Activated naive CD4-positive, alpha-beta T cell treated with anti-CD3 and anti-CD28 coated beads, Interleukin-2, amount 10 ng/mL, durations not matched to agents 7 days and 5 days (primary cell): ENCODE results near the gene UQCR10.

Experiments used
- CTCF ChIA-PET: fragments of 350-600 bp; sonication (Branson Sonifier 250); formaldehyde crosslinking; loops from one replicate; lab custom pipeline; 2021; ENCODE audit warnings: antibody characterized with exemption; lab: Charles Lee
- DNase-seq: peaks from one replicate; pipeline ENCODE4 v3.0.0-alpha.2; 2020
- H3K27ac Mint-ChIP-seq: one replicate; pipeline ENCODE4 v1.8.0; 2021; ENCODE audit warnings: mild to moderate bottlenecking, moderate library complexity, mixed read lengths
- H3K27me3 Mint-ChIP-seq: one replicate; pipeline ENCODE4 v1.8.0; 2021; ENCODE audit warnings: mild to moderate bottlenecking, mixed read lengths
- H3K36me3 Mint-ChIP-seq: one replicate; pipeline ENCODE4 v1.8.0; 2021; ENCODE audit warnings: mixed read lengths
- H3K4me1 Mint-ChIP-seq: one replicate; pipeline ENCODE4 v1.8.0; 2021; ENCODE audit warnings: mixed read lengths
- H3K4me3 Mint-ChIP-seq: one replicate; pipeline ENCODE4 v1.8.0; 2021; ENCODE audit warnings: mild to moderate bottlenecking, moderate library complexity, mixed read lengths
- H3K9me3 Mint-ChIP-seq: one replicate; pipeline ENCODE4 v1.8.0; 2021; ENCODE audit warnings: mixed read lengths

UQCR10 gene

DNA sequence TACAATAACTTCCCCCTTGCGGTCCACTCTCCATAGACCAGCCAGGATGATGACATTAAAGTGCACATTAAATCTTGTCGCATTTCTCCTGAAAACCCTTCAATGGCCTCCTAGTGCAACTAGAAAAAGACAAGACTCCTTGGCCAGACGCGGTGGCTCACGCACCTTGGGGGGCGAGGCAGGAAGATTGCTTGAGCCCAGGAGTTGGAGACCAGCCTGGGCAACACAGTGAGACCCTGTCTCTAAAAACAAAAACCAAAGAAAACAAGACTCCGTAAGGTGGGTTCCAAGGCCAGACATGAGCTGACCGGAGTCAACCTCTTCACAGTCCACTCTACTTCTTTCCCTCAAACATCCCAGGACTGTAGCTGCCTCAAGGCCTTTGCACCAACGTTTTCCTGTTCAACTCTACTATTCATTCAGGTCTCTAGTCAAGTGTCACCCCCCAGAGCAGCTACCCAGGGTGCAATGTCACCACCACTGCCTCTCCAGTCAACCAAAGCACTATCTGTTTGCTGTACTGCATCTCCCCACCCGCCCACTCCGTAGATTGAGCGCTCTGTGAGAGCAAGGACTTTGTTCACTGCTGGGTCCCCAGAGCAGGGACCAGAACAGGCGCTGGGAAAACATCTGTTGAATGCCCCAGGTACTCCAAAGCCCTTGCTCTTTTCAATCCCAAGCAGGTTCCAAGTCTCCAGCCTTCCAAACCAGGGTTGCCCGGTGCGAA is 1.1 kb upstream of the UQCR10 start:
- DNase-seq: peak; percentile 41
- H3K27me3 Mint-ChIP-seq: no peaks in the 10 kb centered on the region
- H3K4me3 Mint-ChIP-seq: peak overlapping the region; percentile 99
- H3K27ac Mint-ChIP-seq: peak overlapping the region; percentile 91
- H3K36me3 Mint-ChIP-seq: peaks cover 20% of the 10 kb centered on the region
- CTCF ChIA-PET: interaction anchor here (1.1 to 1.4 kb wide), 3 partner anchors 12 to 239 kb away, joined by 3 to 5 read pairs (median 3); no protein-coding TSS in a partner anchor
- peaks cover 39% of the 10 kb centered on the region for H3K4me1 Mint-ChIP-seq
- H3K9me3 Mint-ChIP-seq: no peaks in the 10 kb centered on the region

GRCh38 chr22:29766632-29767170 is 468 bp upstream of the UQCR10 start, which contains the start of gene ZMAT5:
Gene ZMAT5, minus strand, starts transcription at chr22:29767007. Its CDS starts 18,463 bp downstream, at chr22:29748544.
- peak within 1 kb of the TSS; percentile 99 for H3K4me3 Mint-ChIP-seq
- DNase-seq: peak; percentile 97
- CTCF ChIA-PET: interaction anchor here (1.1 to 1.4 kb wide), 3 partner anchors 13 to 238 kb away, joined by 3 to 5 read pairs (median 3); no protein-coding TSS in a partner anchor
- no peaks in the 10 kb centered on the region for H3K27me3 Mint-ChIP-seq
- H3K36me3 Mint-ChIP-seq: peaks cover 20% of the 10 kb centered on the region
- peaks cover 39% of the 10 kb centered on the region for H3K4me1 Mint-ChIP-seq
- H3K9me3 Mint-ChIP-seq: no peaks in the 10 kb centered on the region
- peak within 1 kb of the TSS; percentile 91 for H3K27ac Mint-ChIP-seq

DNA sequence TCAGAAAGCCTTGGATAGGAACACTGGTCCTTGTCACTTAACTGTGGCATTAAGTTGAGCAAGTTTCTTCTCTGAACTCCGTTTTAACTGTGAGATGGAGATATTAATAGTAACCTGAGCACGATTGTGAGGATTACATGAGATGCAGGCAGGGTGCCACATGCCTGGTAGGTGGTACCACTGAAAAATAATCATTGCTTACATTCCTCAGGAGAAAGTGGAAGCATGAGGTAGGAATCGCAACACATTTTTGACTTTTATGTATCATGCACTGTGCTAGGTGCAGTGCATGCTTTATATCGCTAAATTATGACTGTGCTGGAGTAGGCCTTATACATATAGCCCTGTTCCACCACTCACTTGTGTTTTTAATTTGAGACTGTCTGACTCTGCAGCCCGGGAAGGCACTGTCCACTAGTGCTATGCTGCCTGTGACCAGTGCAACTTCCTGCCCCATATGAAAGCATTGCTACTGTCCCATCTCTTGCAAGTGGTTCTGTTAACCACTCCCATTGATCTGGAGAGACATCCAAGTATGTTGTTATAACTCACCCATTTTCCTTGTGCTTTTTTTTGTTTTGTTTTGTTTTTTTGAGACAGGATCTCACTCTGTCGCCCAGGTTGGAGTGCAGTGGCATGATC is 1.0 kb downstream of the UQCR10 start:
- CTCF ChIA-PET: no interaction called here

DNA sequence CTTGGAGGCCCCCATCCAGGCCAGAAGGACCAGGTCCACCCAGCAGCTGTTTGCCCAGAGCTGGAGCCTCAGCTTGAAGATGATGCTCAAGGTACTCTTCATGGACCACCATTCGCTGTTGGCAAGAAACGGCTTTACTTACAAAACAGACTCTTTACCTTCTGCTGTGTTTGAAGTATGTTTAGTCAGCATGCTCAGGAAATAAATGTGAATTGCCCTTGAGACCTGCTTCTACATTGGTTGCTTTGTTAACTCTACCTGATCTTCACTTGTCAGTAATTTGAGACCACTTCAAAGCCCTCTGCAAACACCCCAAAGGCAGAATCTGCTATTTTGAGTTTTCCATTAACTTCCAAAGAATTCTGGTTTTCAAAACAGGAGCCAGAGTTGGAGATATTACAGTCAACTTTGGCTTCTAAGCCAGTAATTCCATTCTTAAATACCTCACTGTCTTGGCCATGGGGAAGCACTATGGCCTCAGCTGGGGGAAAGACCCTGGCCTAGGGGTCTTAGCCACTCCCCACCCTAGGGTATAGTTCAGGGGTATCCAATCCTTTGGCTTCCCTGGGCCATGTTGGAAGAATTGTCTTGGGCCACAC is 2.7 kb downstream of the UQCR10 start:
- H3K4me1 Mint-ChIP-seq: peaks cover 37% of the 10 kb centered on the region
- no peak overlapping the region for H3K4me3 Mint-ChIP-seq
- CTCF ChIA-PET: interaction anchor here (1.5 kb wide), 1 partner anchor 12 kb away, joined by 3 read pairs; no protein-coding TSS in a partner anchor
- DNase-seq: no peak
- H3K9me3 Mint-ChIP-seq: no peaks in the 10 kb centered on the region
- H3K36me3 Mint-ChIP-seq: peaks cover 24% of the 10 kb centered on the region
- no peak overlapping the region for H3K27ac Mint-ChIP-seq
- no peaks in the 10 kb centered on the region for H3K27me3 Mint-ChIP-seq

More for the DNA sequence above, 1.0 kb downstream of the UQCR10 start:
- H3K36me3 Mint-ChIP-seq: peaks cover 24% of the 10 kb centered on the region
- peaks cover 39% of the 10 kb centered on the region for H3K4me1 Mint-ChIP-seq
- peak overlapping the region; percentile 91 for H3K27ac Mint-ChIP-seq
- no peak for DNase-seq
- no peaks in the 10 kb centered on the region for H3K27me3 Mint-ChIP-seq
- H3K9me3 Mint-ChIP-seq: no peaks in the 10 kb centered on the region
- peak overlapping the region; percentile 99 for H3K4me3 Mint-ChIP-seq

- H3K27me3 Mint-ChIP-seq: no peaks in the 10 kb centered on the region
- peaks cover 23% of the 10 kb centered on the region for H3K36me3 Mint-ChIP-seq
- CTCF ChIA-PET: interaction anchor here (0.8 to 1.0 kb wide), 2 partner anchors 71 to 306 kb away, joined by 3 read pairs; no protein-coding TSS in a partner anchor
- H3K4me3 Mint-ChIP-seq: no peak overlapping the region
- H3K4me1 Mint-ChIP-seq: peaks cover 17% of the 10 kb centered on the region
- DNase-seq: no peak
- no peak overlapping the region for H3K27ac Mint-ChIP-seq
- H3K9me3 Mint-ChIP-seq: no peaks in the 10 kb centered on the region
Measured at GRCh38 chr22:29772170-29772641, 5.0 kb downstream of the UQCR10 start.

GRCh38 chr22:29773233-29773632 is 6.1 kb downstream of the UQCR10 start:
- Mint-ChIP-seq H3K27ac (no peak overlapping the region), H3K27me3 (peaks cover 4% of the 10 kb centered on the region), H3K4me3 (no peak overlapping the region), H3K9me3 (no peaks in the 10 kb centered on the region), H3K4me1 (peaks cover 11% of the 10 kb centered on the region), H3K36me3 (peaks cover 19% of the 10 kb centered on the region)
- DNase-seq: no peak
- CTCF ChIA-PET: interaction anchor here (1.0 to 1.1 kb wide), 2 partner anchors 72 to 232 kb away, joined by 3 read pairs; no protein-coding TSS in a partner anchor

DNA sequence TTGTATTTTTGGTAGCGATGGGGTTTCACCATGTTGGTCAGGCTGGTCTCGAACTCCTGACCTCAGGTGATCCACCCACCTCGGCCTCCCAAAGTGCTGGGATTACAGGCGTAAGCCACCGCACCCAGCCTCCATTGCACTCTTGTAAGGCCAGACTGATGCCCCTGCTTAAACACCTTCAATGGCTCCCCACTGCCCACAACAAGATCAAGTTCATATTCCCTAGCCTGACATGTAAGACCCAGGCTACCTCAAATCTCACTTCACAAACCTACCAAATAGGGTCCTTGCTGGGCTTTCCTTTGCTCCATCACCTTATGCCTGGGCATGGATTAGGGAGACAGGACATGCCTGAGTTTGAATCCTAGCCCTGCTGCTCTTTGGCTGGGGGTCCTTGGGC is 13.1 kb downstream of the UQCR10 start:
- no peaks in the 10 kb centered on the region for H3K36me3 Mint-ChIP-seq
- no peaks in the 10 kb centered on the region for H3K4me1 Mint-ChIP-seq
- H3K4me3 Mint-ChIP-seq: no peak overlapping the region
- CTCF ChIA-PET: no interaction called here
- no peaks in the 10 kb centered on the region for H3K9me3 Mint-ChIP-seq
- H3K27ac Mint-ChIP-seq: no peak overlapping the region
- H3K27me3 Mint-ChIP-seq: peaks cover 10% of the 10 kb centered on the region
- DNase-seq: no peak

GRCh38 chr22:29780748-29781676 is 13.8 kb downstream of the UQCR10 start:
- no peaks in the 10 kb centered on the region for H3K9me3 Mint-ChIP-seq
- no peak overlapping the region for H3K27ac Mint-ChIP-seq
- no peaks in the 10 kb centered on the region for H3K36me3 Mint-ChIP-seq
- CTCF ChIA-PET: interaction anchor here (1.0 kb wide), 1 partner anchor 11 kb away, joined by 3 read pairs; no protein-coding TSS in a partner anchor
- DNase-seq: no peak
- H3K4me3 Mint-ChIP-seq: no peak overlapping the region
- H3K4me1 Mint-ChIP-seq: no peaks in the 10 kb centered on the region
- peaks cover 10% of the 10 kb centered on the region for H3K27me3 Mint-ChIP-seq

GRCh38 chr22:29782061-29782845 is 15.1 kb downstream of the UQCR10 start:
- H3K27ac Mint-ChIP-seq: no peak overlapping the region
- CTCF ChIA-PET: interaction anchor here (1.0 kb wide), 1 partner anchor 13 kb away, joined by 3 read pairs; no protein-coding TSS in a partner anchor
- no peak overlapping the region for H3K4me3 Mint-ChIP-seq
- H3K36me3 Mint-ChIP-seq: no peaks in the 10 kb centered on the region
- H3K4me1 Mint-ChIP-seq: no peaks in the 10 kb centered on the region
- H3K27me3 Mint-ChIP-seq: peaks cover 10% of the 10 kb centered on the region
- no peaks in the 10 kb centered on the region for H3K9me3 Mint-ChIP-seq
- no peak for DNase-seq

DNA sequence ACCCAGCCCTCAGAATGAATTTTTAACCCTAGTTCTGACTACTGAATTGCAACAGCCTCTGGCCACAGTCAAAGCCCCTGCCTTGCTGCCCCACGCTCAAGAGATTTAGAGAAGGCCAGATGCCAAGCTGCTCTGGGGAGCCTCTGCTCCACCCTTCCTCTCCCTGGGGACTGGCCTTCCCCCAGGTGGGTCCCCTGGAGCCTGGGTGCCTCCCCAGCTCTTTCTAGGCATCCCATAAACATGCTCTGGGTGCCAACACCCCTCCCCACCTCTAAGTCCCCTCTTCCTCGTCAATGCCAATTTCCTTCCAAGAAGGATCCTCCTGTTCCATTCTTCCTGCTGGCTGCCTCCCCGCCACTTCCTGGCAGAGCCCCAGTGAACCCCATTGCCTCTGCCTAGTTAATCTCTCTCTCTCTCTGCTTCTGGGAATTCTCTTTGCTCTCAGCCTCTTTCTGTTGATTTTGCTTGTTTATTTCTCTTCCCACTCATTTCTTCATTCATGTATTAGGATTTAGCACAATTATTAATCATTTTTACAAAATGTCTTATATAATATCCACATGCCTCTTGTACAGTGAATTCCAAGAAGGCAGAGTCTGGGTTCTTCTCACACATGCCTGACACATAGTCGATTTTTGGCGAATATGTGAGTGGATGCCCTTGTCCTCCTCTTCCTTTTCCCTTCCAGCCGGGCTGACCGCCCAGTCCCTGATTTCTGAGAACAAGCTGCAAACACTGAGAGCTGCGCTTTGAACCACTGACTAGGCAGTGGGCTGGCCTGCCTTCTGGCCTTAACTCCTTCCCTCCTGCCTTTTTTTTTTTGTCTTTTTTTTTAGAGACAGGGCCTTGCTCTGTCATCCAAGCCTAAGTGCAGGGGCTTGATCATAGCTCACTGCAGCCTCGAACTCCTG is 17.5 kb downstream of the UQCR10 start:
- DNase-seq: no peak
- Mint-ChIP-seq H3K4me1 (no peaks in the 10 kb centered on the region), H3K36me3 (peaks cover 15% of the 10 kb centered on the region), H3K27me3 (peaks cover 6% of the 10 kb centered on the region), H3K27ac (no peak overlapping the region), H3K4me3 (no peak overlapping the region), H3K9me3 (no peaks in the 10 kb centered on the region)
- CTCF ChIA-PET: interaction anchor here (0.6 kb wide), 1 partner anchor 1260 kb away, joined by 4 read pairs; no protein-coding TSS in a partner anchor

- H3K27ac Mint-ChIP-seq: no peak overlapping the region
- CTCF ChIA-PET: no interaction called here
- no peaks in the 10 kb centered on the region for H3K4me1 Mint-ChIP-seq
- H3K27me3 Mint-ChIP-seq: peaks cover 3% of the 10 kb centered on the region
- no peaks in the 10 kb centered on the region for H3K9me3 Mint-ChIP-seq
- no peak overlapping the region for H3K4me3 Mint-ChIP-seq
- no peak for DNase-seq
- peaks cover 20% of the 10 kb centered on the region for H3K36me3 Mint-ChIP-seq
Measured at GRCh38 chr22:29786031-29786430, 18.9 kb downstream of the UQCR10 start.
